ENCODE data around the gene TNFRSF21. TPM values are rescaled to one million over a fixed set of nuclear protein-coding genes. Genes with fewer than 3 reads are reported as not detected.

The TNFRSF21 gene
- total and polyA plus RNA-seq, 9 of the 15 experiments (the other 6 are each of a cell fraction or from before 2014, with no cell fraction given), result 0.63 to 5.7 (median 2.2) TPM

GRCh38 chr6:47200536-47201334 is 109.0 kb downstream of the TNFRSF21 start:
- no peaks in the 10 kb centered on the region for H3K9me1 ChIP-seq (ENCODE audit: control insufficient read depth, insufficient read depth, low read length)
- WGBS (ENCODE audit: insufficient coverage, low coverage, missing lambda C conversion rate), result 4% methylated on average over 3 of the region's 3 CpGs
- DNase-seq (ENCODE audit: extremely low read depth in 1 of 4, low spot score in 3 of 4) (no peak), FAIRE-seq (no peak), ATAC-seq (no peak)
- H3K9me3 ChIP-seq (replicated peaks; ENCODE audit: control insufficient read depth, insufficient read depth, low read depth, low read length), result no peaks in the 10 kb centered on the region
- intact Hi-C loops (cut with micrococcal nuclease) (no loop called here), in situ Hi-C loops (cut with MboI) (no loop called here)
- BruUV-seq (replicated peaks), result no TSS peak
- H2AFZ ChIP-seq (ENCODE audit: low read depth, low read length), result no peak overlapping the region
- TF ChIP-seq ZNF316 (IDR thresholded peaks at IDR 0.05) (0 out of 2 replicates have a peak, but pooled peaks have one; percentile 14), SRSF3 (IDR thresholded peaks at IDR 0.05; ENCODE audit: insufficient read depth, low read length) (no peak)
- POLR2A ChIA-PET, result interaction anchor here (0.7 kb wide), 1 partner anchor 42 kb away, joined by 3 read pairs; no protein-coding TSS in a partner anchor
- CTCF ChIA-PET (ENCODE audit: low intra/inter-chr PET ratio), result no interaction called here
- no peaks in the 10 kb centered on the region for H3K79me2 ChIP-seq (ENCODE audit: control insufficient read depth, insufficient read depth, low read length)
- H3K36me3 ChIP-seq (ENCODE audit: control insufficient read depth, insufficient read depth, low read length), result no peaks in the 10 kb centered on the region
- H3K4me1 ChIP-seq (replicated peaks in 1 of 2; ENCODE audit: control insufficient read depth in 2 of 2, insufficient read depth in 2 of 2, low read length in 2 of 2), result no peaks in the 10 kb centered on the region
- H4K20me1 ChIP-seq (replicated peaks; ENCODE audit: control insufficient read depth, insufficient read depth, low read length), result no peaks in the 10 kb centered on the region
- H3K4me2 ChIP-seq (ENCODE audit: insufficient read depth, low read length), result no peak overlapping the region
- no peak overlapping the region for H3K27ac ChIP-seq (ENCODE audit: extremely low read depth, low read depth, low read length)
- no peak overlapping the region for H3K4me3 ChIP-seq
- H3K9ac ChIP-seq (ENCODE audit: insufficient read depth in 1 of 2, low read depth in 2 of 2, low read length in 2 of 2), result no peak overlapping the region
- peaks cover 0 to 3% of the 10 kb centered on the region in 2 experiments; a peak in 3 of 5 replicates for H3K27me3 ChIP-seq (ENCODE audit: control insufficient read depth in 2 of 2, insufficient read depth in 2 of 2, low read length in 2 of 2)

- ChIA-PET CTCF (ENCODE audit: low intra/inter-chr PET ratio) (no interaction called here), POLR2A (no interaction called here)
- Histone ChIP-seq H3K4me2 (ENCODE audit: insufficient read depth, low read length) (no peak overlapping the region), H3K9ac (ENCODE audit: insufficient read depth in 1 of 2, low read depth in 2 of 2, low read length in 2 of 2) (no peak overlapping the region), H3K4me3 (no peak overlapping the region), H3K9me1 (ENCODE audit: control insufficient read depth, insufficient read depth, low read length) (no peaks in the 10 kb centered on the region), H2AFZ (ENCODE audit: low read depth, low read length) (no peak overlapping the region), H4K20me1 (replicated peaks; ENCODE audit: control insufficient read depth, insufficient read depth, low read length) (no peaks in the 10 kb centered on the region), H3K36me3 (ENCODE audit: control insufficient read depth, insufficient read depth, low read length) (no peaks in the 10 kb centered on the region), H3K4me1 (replicated peaks in 1 of 2; ENCODE audit: control insufficient read depth in 2 of 2, insufficient read depth in 2 of 2, low read length in 2 of 2) (no peaks in the 10 kb centered on the region), H3K27ac (ENCODE audit: extremely low read depth, low read depth, low read length) (no peak overlapping the region), H3K9me3 (replicated peaks; ENCODE audit: control insufficient read depth, insufficient read depth, low read depth, low read length) (no peaks in the 10 kb centered on the region), H3K79me2 (ENCODE audit: control insufficient read depth, insufficient read depth, low read length) (no peaks in the 10 kb centered on the region), H3K27me3 (ENCODE audit: control insufficient read depth in 2 of 2, insufficient read depth in 2 of 2, low read length in 2 of 2) (peaks cover 7 to 15% of the 10 kb centered on the region in 2 experiments; a peak in 4 of 5 replicates)
- intact Hi-C loops (cut with micrococcal nuclease), result no loop called here
- DNase-seq (ENCODE audit: extremely low read depth in 1 of 4, low spot score in 3 of 4) (no peak), ATAC-seq (no peak), FAIRE-seq (no peak)
- BruUV-seq (replicated peaks), result no TSS peak
- in situ Hi-C loops (cut with MboI), result no loop called here
- 3% methylated on average over 6 of the region's 6 CpGs for WGBS (ENCODE audit: insufficient coverage, low coverage, missing lambda C conversion rate)
- no peak for TF ChIP-seq PCBP2 (IDR thresholded peaks at IDR 0.05; ENCODE audit: low read depth, low read length, poor library complexity, severe bottlenecking)
These were observed 111.7 kb downstream of the TNFRSF21 start for GRCh38 chr6:47197682-47198640.
